AG04449 (cell line): Measurements from ENCODE around the gene HBA1.
"Not testable (repeated sequence)": the region's sequence is repeated elsewhere in the genome, so short reads cannot be mapped to it uniquely, and the experiment has no call there.

ENCODE experiments used
- CTCF ChIA-PET: fragments of 350-600 bp; formaldehyde crosslinking; extraction: SDS; loops from one replicate; lab custom pipeline; 2021; ENCODE audit warnings: antibody characterized with exemption; lab: Yijun Ruan, JAX
- POLR2A ChIA-PET: fragments of 400-600, 350-600 bp; formaldehyde crosslinking; extraction: SDS; loops from one replicate; lab custom pipeline; 2020; ENCODE audit warnings: antibody characterized with exemption, inconsistent platforms; lab: Yijun Ruan, JAX
- DNase-seq: peaks from one replicate; pipeline ENCODE4 v3.0.0-alpha.2; 2010; ENCODE audit warnings: low read depth, low spot score
- H3K4me3 ChIP-seq: 2 replicates; pipeline ENCODE4 v1.5.1; 2011; ENCODE audit warnings: low read depth, mild to moderate bottlenecking, control low read depth, low read length
- TF ChIP-seq, protein P1 (sequence below): IDR thresholded peaks from one replicate; pipeline ENCODE4 v1.5.1; 2011; ENCODE audit warnings: mild to moderate bottlenecking, moderate library complexity, low read length, control low read depth, inconsistent platforms; ENCODE audit not compliant: insufficient read depth; ENCODE audit errors: missing control alignments

HBA1 gene

DNA sequence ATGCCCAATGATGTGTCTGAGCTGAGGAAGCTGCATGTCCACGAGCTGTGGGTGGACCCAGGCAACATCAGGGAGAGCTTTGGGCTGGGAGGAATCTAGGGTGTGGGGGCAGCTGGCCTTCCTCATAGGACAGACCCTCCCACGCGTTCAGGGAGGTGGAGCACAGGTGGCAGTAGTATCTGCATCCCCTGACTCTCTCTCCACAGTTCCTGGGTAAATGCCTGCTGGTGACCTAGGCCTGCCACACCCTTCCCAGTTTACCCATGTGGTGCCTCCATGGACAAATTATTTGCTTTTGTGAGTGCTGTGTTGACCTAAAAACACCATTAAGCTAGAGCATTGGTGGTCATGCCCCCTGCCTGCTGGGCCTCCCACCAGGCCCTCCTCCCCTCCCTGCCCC is 7.5 kb upstream of the HBA1 start:
- no peak overlapping the region for H3K4me3 ChIP-seq
- POLR2A ChIA-PET = no interaction called here
- CTCF ChIA-PET = interaction anchor here (0.7 to 2.2 kb wide), 3 partner anchors 12 to 73 kb away, joined by 3 to 14 read pairs (median 3); no protein-coding TSS in a partner anchor
- TF ChIP-seq, protein P1, sequence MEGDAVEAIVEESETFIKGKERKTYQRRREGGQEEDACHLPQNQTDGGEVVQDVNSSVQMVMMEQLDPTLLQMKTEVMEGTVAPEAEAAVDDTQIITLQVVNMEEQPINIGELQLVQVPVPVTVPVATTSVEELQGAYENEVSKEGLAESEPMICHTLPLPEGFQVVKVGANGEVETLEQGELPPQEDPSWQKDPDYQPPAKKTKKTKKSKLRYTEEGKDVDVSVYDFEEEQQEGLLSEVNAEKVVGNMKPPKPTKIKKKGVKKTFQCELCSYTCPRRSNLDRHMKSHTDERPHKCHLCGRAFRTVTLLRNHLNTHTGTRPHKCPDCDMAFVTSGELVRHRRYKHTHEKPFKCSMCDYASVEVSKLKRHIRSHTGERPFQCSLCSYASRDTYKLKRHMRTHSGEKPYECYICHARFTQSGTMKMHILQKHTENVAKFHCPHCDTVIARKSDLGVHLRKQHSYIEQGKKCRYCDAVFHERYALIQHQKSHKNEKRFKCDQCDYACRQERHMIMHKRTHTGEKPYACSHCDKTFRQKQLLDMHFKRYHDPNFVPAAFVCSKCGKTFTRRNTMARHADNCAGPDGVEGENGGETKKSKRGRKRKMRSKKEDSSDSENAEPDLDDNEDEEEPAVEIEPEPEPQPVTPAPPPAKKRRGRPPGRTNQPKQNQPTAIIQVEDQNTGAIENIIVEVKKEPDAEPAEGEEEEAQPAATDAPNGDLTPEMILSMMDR = no peak
- no peak for DNase-seq

DNA sequence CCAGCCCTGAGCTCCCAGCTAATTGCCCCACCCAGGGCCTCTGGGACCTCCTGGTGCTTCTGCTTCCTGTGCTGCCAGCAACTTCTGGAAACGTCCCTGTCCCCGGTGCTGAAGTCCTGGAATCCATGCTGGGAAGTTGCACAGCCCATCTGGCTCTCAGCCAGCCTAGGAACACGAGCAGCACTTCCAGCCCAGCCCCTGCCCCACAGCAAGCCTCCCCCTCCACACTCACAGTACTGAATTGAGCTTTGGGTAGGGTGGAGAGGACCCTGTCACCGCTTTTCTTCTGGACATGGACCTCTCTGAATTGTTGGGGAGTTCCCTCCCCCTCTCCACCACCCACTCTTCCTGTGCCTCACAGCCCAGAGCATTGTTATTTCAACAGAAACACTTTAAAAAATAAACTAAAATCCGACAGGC is 6.4 kb upstream of the HBA1 start:
- DNase-seq, H3K4me3 ChIP-seq, CTCF ChIA-PET, POLR2A ChIA-PET: not testable (repeated sequence)

DNA sequence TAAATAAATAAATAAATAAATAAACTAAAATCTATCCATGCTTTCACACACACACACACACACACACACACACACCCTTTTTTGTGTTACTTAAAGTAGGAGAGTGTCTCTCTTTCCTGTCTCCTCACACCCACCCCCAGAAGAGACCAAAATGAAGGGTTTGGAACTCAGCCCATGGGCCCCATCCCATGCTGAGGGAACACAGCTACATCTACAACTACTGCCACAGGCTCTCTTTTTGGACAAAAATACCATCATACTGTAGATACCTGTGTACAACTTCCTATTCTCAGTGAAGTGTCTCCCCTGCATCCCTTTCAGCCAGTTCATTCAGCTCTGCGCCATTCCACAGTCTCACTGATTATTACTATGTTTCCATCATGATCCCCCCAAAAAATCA is 5.7 kb upstream of the HBA1 start:
- H3K4me3 ChIP-seq = no peak overlapping the region
- no peak for DNase-seq
- TF ChIP-seq, protein P1 = no peak
- ChIA-PET POLR2A (no interaction called here), CTCF (interaction anchor here (0.9 to 1.5 kb wide), 3 partner anchors 10 to 74 kb away, joined by 3 to 5 read pairs (median 3); partner anchors contain the start of gene HBQ1)

DNA sequence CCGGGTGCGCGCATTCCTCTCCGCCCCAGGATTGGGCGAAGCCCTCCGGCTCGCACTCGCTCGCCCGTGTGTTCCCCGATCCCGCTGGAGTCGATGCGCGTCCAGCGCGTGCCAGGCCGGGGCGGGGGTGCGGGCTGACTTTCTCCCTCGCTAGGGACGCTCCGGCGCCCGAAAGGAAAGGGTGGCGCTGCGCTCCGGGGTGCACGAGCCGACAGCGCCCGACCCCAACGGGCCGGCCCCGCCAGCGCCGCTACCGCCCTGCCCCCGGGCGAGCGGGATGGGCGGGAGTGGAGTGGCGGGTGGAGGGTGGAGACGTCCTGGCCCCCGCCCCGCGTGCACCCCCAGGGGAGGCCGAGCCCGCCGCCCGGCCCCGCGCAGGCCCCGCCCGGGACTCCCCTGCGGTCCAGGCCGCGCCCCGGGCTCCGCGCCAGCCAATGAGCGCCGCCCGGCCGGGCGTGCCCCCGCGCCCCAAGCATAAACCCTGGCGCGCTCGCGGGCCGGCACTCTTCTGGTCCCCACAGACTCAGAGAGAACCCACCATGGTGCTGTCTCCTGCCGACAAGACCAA is 4.0 kb upstream of the HBA1 start, which contains the start of gene HBA2:
TSS of gene HBA2 (plus strand) at position 503 of the 568 bp plus-strand sequence. CDS start at position 540, 37 bp downstream.
- DNase-seq, POLR2A ChIA-PET, H3K4me3 ChIP-seq: not testable (repeated sequence)
- CTCF ChIA-PET = interaction anchor here (1.5 kb wide), 1 partner anchor 9 kb away, joined by 3 read pairs; no protein-coding TSS in a partner anchor

DNA sequence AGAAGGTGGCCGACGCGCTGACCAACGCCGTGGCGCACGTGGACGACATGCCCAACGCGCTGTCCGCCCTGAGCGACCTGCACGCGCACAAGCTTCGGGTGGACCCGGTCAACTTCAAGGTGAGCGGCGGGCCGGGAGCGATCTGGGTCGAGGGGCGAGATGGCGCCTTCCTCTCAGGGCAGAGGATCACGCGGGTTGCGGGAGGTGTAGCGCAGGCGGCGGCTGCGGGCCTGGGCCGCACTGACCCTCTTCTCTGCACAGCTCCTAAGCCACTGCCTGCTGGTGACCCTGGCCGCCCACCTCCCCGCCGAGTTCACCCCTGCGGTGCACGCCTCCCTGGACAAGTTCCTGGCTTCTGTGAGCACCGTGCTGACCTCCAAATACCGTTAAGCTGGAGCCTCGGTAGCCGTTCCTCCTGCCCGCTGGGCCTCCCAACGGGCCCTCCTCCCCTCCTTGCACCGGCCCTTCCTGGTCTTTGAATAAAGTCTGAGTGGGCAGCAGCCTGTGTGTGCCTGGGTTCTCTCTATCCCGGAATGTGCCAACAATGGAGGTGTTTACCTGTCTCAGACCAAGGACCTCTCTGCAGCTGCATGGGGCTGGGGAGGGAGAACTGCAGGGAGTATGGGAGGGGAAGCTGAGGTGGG is 3.1 kb upstream of the HBA1 start:
- H3K4me3 ChIP-seq, DNase-seq, POLR2A ChIA-PET, CTCF ChIA-PET: not testable (repeated sequence)

DNA sequence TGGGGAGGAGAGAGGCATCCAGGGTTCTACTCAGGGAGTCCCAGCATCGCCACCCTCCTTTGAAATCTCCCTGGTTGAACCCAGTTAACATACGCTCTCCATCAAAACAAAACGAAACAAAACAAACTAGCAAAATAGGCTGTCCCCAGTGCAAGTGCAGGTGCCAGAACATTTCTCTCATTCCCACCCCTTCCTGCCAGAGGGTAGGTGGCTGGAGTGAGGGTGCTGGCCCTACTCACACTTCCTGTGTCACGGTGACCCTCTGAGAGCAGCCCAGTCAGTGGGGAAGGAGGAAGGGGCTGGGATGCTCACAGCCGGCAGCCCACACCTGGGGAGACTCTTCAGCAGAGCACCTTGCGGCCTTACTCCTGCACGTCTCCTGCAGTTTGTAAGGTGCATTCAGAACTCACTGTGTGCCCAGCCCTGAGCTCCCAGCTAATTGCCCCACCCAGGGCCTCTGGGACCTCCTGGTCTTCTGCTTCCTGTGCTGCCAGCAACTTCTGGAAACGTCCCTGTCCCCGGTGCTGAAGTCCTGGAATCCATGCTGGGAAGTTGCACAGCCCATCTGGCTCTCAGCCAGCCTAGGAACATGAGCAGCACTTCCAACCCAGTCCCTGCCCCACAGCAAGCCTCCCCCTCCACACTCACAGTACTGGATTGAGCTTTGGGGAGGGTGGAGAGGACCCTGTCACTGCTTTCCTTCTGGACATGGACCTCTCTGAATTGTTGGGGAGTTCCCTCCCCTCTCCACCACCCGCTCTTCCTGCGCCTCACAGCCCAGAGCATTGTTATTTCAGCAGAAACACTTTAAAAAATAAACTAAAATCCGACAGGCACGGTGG is 2.3 kb upstream of the HBA1 start:
- CTCF ChIA-PET = interaction anchor here (1.5 to 1.9 kb wide), 2 partner anchors 67 to 108 kb away, joined by 5 to 8 read pairs; no protein-coding TSS in a partner anchor
- H3K4me3 ChIP-seq, DNase-seq, POLR2A ChIA-PET: not testable (repeated sequence)

DNA sequence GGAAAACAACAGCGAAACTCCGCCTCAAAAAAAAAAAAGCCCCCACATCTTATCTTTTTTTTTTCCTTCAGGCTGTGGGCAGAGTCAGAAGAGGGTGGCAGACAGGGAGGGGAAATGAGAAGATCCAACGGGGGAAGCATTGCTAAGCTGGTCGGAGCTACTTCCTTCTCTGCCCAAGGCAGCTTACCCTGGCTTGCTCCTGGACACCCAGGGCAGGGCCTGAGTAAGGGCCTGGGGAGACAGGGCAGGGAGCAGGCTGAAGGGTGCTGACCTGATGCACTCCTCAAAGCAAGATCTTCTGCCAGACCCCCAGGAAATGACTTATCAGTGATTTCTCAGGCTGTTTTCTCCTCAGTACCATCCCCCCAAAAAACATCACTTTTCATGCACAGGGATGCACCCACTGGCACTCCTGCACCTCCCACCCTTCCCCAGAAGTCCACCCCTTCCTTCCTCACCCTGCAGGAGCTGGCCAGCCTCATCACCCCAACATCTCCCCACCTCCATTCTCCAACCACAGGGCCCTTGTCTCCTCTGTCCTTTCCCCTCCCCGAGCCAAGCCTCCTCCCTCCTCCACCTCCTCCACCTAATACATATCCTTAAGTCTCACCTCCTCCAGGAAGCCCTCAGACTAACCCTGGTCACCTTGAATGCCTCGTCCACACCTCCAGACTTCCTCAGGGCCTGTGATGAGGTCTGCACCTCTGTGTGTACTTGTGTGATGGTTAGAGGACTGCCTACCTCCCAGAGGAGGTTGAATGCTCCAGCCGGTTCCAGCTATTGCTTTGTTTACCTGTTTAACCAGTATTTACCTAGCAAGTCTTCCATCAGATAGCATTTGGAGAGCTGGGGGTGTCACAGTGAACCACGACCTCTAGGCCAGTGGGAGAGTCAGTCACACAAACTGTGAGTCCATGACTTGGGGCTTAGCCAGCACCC is 1.2 kb upstream of the HBA1 start:
- TF ChIP-seq, protein P1 = no peak
- POLR2A ChIA-PET = interaction anchor here (0.6 kb wide), 1 partner anchor 23 kb away, joined by 3 read pairs; no protein-coding TSS in a partner anchor
- no peak for DNase-seq
- H3K4me3 ChIP-seq = no peak overlapping the region
- CTCF ChIA-PET = interaction anchor here (1.5 to 1.9 kb wide), 2 partner anchors 68 to 110 kb away, joined by 5 to 8 read pairs; no protein-coding TSS in a partner anchor

DNA sequence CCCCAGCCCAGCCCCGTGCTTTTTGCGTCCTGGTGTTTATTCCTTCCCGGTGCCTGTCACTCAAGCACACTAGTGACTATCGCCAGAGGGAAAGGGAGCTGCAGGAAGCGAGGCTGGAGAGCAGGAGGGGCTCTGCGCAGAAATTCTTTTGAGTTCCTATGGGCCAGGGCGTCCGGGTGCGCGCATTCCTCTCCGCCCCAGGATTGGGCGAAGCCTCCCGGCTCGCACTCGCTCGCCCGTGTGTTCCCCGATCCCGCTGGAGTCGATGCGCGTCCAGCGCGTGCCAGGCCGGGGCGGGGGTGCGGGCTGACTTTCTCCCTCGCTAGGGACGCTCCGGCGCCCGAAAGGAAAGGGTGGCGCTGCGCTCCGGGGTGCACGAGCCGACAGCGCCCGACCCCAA is 474 bp upstream of the HBA1 start:
- H3K4me3 ChIP-seq, POLR2A ChIA-PET, DNase-seq: not testable (repeated sequence)
- CTCF ChIA-PET = interaction anchor here (1.9 kb wide), 1 partner anchor 69 kb away, joined by 8 read pairs; no protein-coding TSS in a partner anchor
